IMR-90 (cell line): ENCODE results near the gene PIM1. TPM values are rescaled to one million over a fixed set of nuclear protein-coding genes. Genes with fewer than 3 reads are reported as not detected.

Source experiments
- ATAC-seq: fragments of 200-7000 bp; cut with Tn5 transposase; 2 replicates; pipeline ENCODE4 v1.9.1; 2020; ENCODE audit warnings: low read depth, mild to moderate bottlenecking, moderate library complexity
- BruUV-seq: library from RNA; stranded (reverse); fragments of 400-500 nt; replicated peaks from 2 replicates; lab custom pipeline; 2021; lab: Mats Ljungman, UMichigan
- CTCF ChIA-PET: fragments of 300-600 bp; formaldehyde crosslinking; extraction: SDS; loops from one replicate; lab custom pipeline; 2021; ENCODE audit warnings: antibody characterized with exemption; lab: Yijun Ruan, JAX
- POLR2A ChIA-PET: fragments of 300-600 bp; sonication (Branson Sonifier 250); formaldehyde crosslinking; loops from one replicate; lab custom pipeline; 2022; ENCODE audit warnings: antibody characterized with exemption; ENCODE audit not compliant: unreplicated experiment; lab: Charles Lee
- DNase-seq: peaks from one replicate; pipeline ENCODE4 v3.0.0; 2013
- H2AFZ ChIP-seq: replicated peaks from 2 replicates; pipeline ENCODE3; 2013; ENCODE audit warnings: low read length, mild to moderate bottlenecking; ENCODE audit not compliant: poor library complexity
- H2AK5ac ChIP-seq: 2 replicates; pipeline ENCODE4 v1.6.1; 2013; ENCODE audit warnings: low read depth, low read length, inconsistent platforms
- H2AK9ac ChIP-seq: replicated peaks from 2 replicates; pipeline ENCODE3; 2013; ENCODE audit warnings: mild to moderate bottlenecking, low read depth, low read length, moderate library complexity; ENCODE audit not compliant: poor library complexity
- H2BK120ac ChIP-seq: 2 replicates; pipeline ENCODE4 v1.6.1; 2013; ENCODE audit warnings: low read depth, low read length, inconsistent platforms
- H2BK15ac ChIP-seq: 3 replicates; pipeline ENCODE4 v1.6.1; 2013; ENCODE audit warnings: low read depth, low read length, inconsistent platforms
- H2BK20ac ChIP-seq: 2 replicates; pipeline ENCODE4 v1.6.1; 2013; ENCODE audit warnings: low read depth, mild to moderate bottlenecking, inconsistent platforms, low read length, moderate library complexity
- H2BK5ac ChIP-seq: 2 replicates; pipeline ENCODE4 v1.6.1; 2013; ENCODE audit warnings: mild to moderate bottlenecking, low read depth, low read length, inconsistent platforms; ENCODE audit not compliant: poor library complexity, severe bottlenecking
- H3K14ac ChIP-seq: replicated peaks from 2 replicates; pipeline ENCODE4 v1.6.1; 2013; ENCODE audit warnings: low read depth, low read length, inconsistent platforms
- H3K18ac ChIP-seq: 2 replicates; pipeline ENCODE4 v1.6.1; 2013; ENCODE audit warnings: low read depth, low read length, control low read depth
- H3K23ac ChIP-seq: 2 replicates; pipeline ENCODE4 v1.6.1; 2013; ENCODE audit warnings: low read depth, low read length, inconsistent platforms
- H3K27ac ChIP-seq: 2 replicates; pipeline ENCODE4 v1.5.1; 2013; ENCODE audit warnings: mild to moderate bottlenecking, control low read depth, low read length; ENCODE audit not compliant: insufficient read depth
- H3K27me3 ChIP-seq: 2 replicates; pipeline ENCODE4 v1.6.1; 2013; ENCODE audit warnings: low read length; ENCODE audit not compliant: control insufficient read depth, insufficient read depth
- H3K36me3 ChIP-seq: 2 replicates; pipeline ENCODE4 v1.6.1; 2013; ENCODE audit warnings: low read length, mixed read lengths; ENCODE audit not compliant: control insufficient read depth, insufficient read depth
- H3K4ac ChIP-seq: 2 replicates; pipeline ENCODE4 v1.6.1; 2013; ENCODE audit warnings: low read depth, low read length, inconsistent platforms
- H3K4me1 ChIP-seq: 2 replicates; pipeline ENCODE4 v1.6.1; 2013; ENCODE audit warnings: low read length, mixed read lengths; ENCODE audit not compliant: control insufficient read depth, insufficient read depth
- H3K4me2 ChIP-seq: 2 replicates; pipeline ENCODE4 v1.6.1; 2013; ENCODE audit warnings: low read depth, mild to moderate bottlenecking, control low read depth, low read length, moderate library complexity
- H3K4me3 ChIP-seq: 2 replicates; pipeline ENCODE4 v1.5.1; 2013; ENCODE audit warnings: low read depth, mild to moderate bottlenecking, control low read depth, low read length, moderate library complexity; ENCODE audit not compliant: insufficient read depth
- H3K56ac ChIP-seq: 2 replicates; pipeline ENCODE4 v1.6.1; 2013; ENCODE audit warnings: low read length, inconsistent platforms; ENCODE audit not compliant: insufficient read depth; ENCODE audit errors: extremely low read depth
- H3K79me1 ChIP-seq, 2 experiments: 2 replicates each; pipeline ENCODE4 v1.6.1; 2013; ENCODE audit warnings: low read length in 2 of 2, inconsistent platforms in 1 of 2, low read depth in 1 of 2
- H3K9ac ChIP-seq: 2 replicates; pipeline ENCODE4 v1.6.1; 2013; ENCODE audit warnings: low read depth, low read length, control low read depth
- H3K9me1 ChIP-seq: 2 replicates; pipeline ENCODE4 v1.6.1; 2013; ENCODE audit warnings: low read length, inconsistent platforms; ENCODE audit not compliant: insufficient read depth
- H3K9me3 ChIP-seq: 2 replicates; pipeline ENCODE4 v1.6.1; 2013; ENCODE audit warnings: low read length; ENCODE audit not compliant: control insufficient read depth, insufficient read depth
- H4K20me1 ChIP-seq: 2 replicates; pipeline ENCODE4 v1.6.1; 2013; ENCODE audit warnings: low read length, inconsistent platforms; ENCODE audit not compliant: insufficient read depth
- H4K5ac ChIP-seq: 2 replicates; pipeline ENCODE4 v1.6.1; 2013; ENCODE audit warnings: mild to moderate bottlenecking, low read depth, low read length, control low read depth
- H4K8ac ChIP-seq, 2 experiments: 2 replicates each; pipeline ENCODE4 v1.6.1; 2013; ENCODE audit warnings: low read depth in 2 of 2, low read length in 2 of 2, control low read depth in 1 of 2, inconsistent platforms in 1 of 2
- H4K91ac ChIP-seq: 2 replicates; pipeline ENCODE4 v1.6.1; 2013; ENCODE audit warnings: low read depth, low read length, inconsistent platforms; ENCODE audit not compliant: insufficient read depth
- FOS ChIP-seq: fragments of 150-350 bp; IDR thresholded peaks from 2 replicates; pipeline ENCODE4 v1.6.1; 2016; ENCODE audit warnings: low read depth, low read length
- MAFK ChIP-seq: IDR thresholded peaks from 2 replicates; pipeline ENCODE4 v1.6.1; 2012; ENCODE audit warnings: low read depth, low read length, improper control_type of control experiment
- WGBS, 2 experiments: methylation state at CpG; one replicate each; pipeline versions ENCODE4 v1.1.5 to v1.1.7; 2013; ENCODE audit warnings: missing lambda C conversion rate in 2 of 2; ENCODE audit not compliant: insufficient read length in 1 of 2; ENCODE audit errors: extremely low coverage in 2 of 2; 5-methylcytosine and 5-hydroxymethylcytosine counted together
- dilution Hi-C: fragments of 300-500 bp; cut with HindIII; formaldehyde crosslinking; loops from one replicate; pipeline ENCODE4 v1.14.3; 2018; ENCODE audit warnings: low sequenced_read_pairs; ENCODE audit not compliant: unreplicated experiment
- in situ Hi-C: fragments of 300-500 bp; cut with MboI; formaldehyde crosslinking; loops from 3 replicates; pipeline ENCODE4 v1.14.3; 2019; ENCODE audit warnings: low sequenced_read_pairs, inconsistent platforms, mixed read lengths
- intact Hi-C: fragments of 100-400 bp; cut with micrococcal nuclease; formaldehyde crosslinking; loops from 2 replicates; pipeline ENCODE4 v1.10.0; 2022
- polyA plus RNA-seq, 3 experiments: library from polyadenylated mRNA; depleted of rRNA; stranded (reverse); fragments of >200 nt; gene quantifications; 2 replicates each; pipeline ENCODE4 v1.2.3, GENCODE V29; 2012; ENCODE audit warnings: low replicate concordance in 1 of 3
- total RNA-seq: library from RNA; depleted of rRNA; stranded (reverse); fragments of >200 nt; gene quantifications from 2 replicates; pipeline ENCODE4 v1.2.3, GENCODE V29; 2012

PIM1 gene
- total and polyA plus RNA-seq, 2 of the 4 experiments (the other 2 are of a cell fraction), result 7.2 to 18.5 TPM

GRCh38 chr6:37162740-37163139 lies 7.2 kb upstream of the PIM1 start:
- H3K18ac ChIP-seq, result no peak overlapping the region
- TF ChIP-seq FOS, result no peak
- no peak for TF ChIP-seq MAFK
- H3K9me1 ChIP-seq, result no peaks in the 10 kb centered on the region
- in situ Hi-C loops (no loop called here), intact Hi-C loops (no loop called here), dilution Hi-C loops (no loop called here)
- H2AK5ac ChIP-seq, result no peak overlapping the region
- no peak overlapping the region for H3K23ac ChIP-seq
- H3K4ac ChIP-seq, result no peak overlapping the region
- no peak overlapping the region for H2BK120ac ChIP-seq
- POLR2A ChIA-PET, result no interaction called here
- no peak overlapping the region for H3K4me3 ChIP-seq
- no peaks in the 10 kb centered on the region for H4K20me1 ChIP-seq
- no peak overlapping the region for H4K8ac ChIP-seq
- no peak overlapping the region for H2BK20ac ChIP-seq
- no peak overlapping the region for H2AK9ac ChIP-seq
- H3K36me3 ChIP-seq, result no peaks in the 10 kb centered on the region
- H3K9me3 ChIP-seq, result no peaks in the 10 kb centered on the region
- H2BK5ac ChIP-seq, result no peak overlapping the region
- ATAC-seq (no peak), DNase-seq (no peak)
- no peaks in the 10 kb centered on the region for H3K27me3 ChIP-seq
- peak overlapping the region; percentile 34; the same call in 1 of the 3 replicates for H2BK15ac ChIP-seq
- peaks cover 4% of the 10 kb centered on the region for H3K4me1 ChIP-seq
- no CpG with 5 or more reads among the region's 4 CpGs for WGBS, 2 experiments
- no peak overlapping the region for H3K9ac ChIP-seq
- H3K27ac ChIP-seq, result no peak overlapping the region
- CTCF ChIA-PET, result interaction anchor here (0.8 kb wide), 1 partner anchor 14 kb away, joined by 11 read pairs; no protein-coding TSS in a partner anchor
- BruUV-seq, result no TSS peak
- H3K79me1 ChIP-seq, result no peaks in the 10 kb centered on the region
- no peak overlapping the region for H4K91ac ChIP-seq
- H2AFZ ChIP-seq, result no peak overlapping the region
- no peak overlapping the region for H3K56ac ChIP-seq
- no peak overlapping the region for H3K4me2 ChIP-seq
- no peak overlapping the region for H4K5ac ChIP-seq
- no peak overlapping the region for H3K14ac ChIP-seq
